ENCODE results near the gene MBTPS1.

Gene MBTPS1

GRCh38 chr16:84052071-84052622, 64.6 kb downstream of the MBTPS1 start:
- no peak for DNase-seq (ENCODE audit: low spot score)

- no peak for DNase-seq (ENCODE audit: low spot score)
Observed at GRCh38 chr16:84050316-84050715, 66.4 kb downstream of the MBTPS1 start.

- DNase-seq (ENCODE audit: low spot score) = no peak
Observed at GRCh38 chr16:84049403-84050060, 67.2 kb downstream of the MBTPS1 start.

- DNase-seq (ENCODE audit: low spot score) = no peak
Observed at GRCh38 chr16:84048871-84049270, 67.9 kb downstream of the MBTPS1 start.

GRCh38 chr16:84048270-84048669, 68.5 kb downstream of the MBTPS1 start:
- no peak for DNase-seq (ENCODE audit: low spot score)

GRCh38 chr16:84047626-84048025, 69.1 kb downstream of the MBTPS1 start:
- no peak for DNase-seq (ENCODE audit: low spot score)

GRCh38 chr16:84047206-84047605, 69.5 kb downstream of the MBTPS1 start:
- no peak for DNase-seq (ENCODE audit: low spot score)

GRCh38 chr16:84045818-84046470, 70.8 kb downstream of the MBTPS1 start:
- no peak for DNase-seq (ENCODE audit: low spot score)

- no peak for DNase-seq (ENCODE audit: low spot score)
Observed at GRCh38 chr16:84045001-84045817, 71.5 kb downstream of the MBTPS1 start.

- peak; percentile 16 for DNase-seq (ENCODE audit: low spot score)
Observed at GRCh38 chr16:84044118-84044488, 72.6 kb downstream of the MBTPS1 start.

- DNase-seq (ENCODE audit: low spot score) = no peak
Observed at GRCh38 chr16:84043486-84044117, 73.1 kb downstream of the MBTPS1 start.

GRCh38 chr16:84042879-84043485, 73.8 kb downstream of the MBTPS1 start:
- DNase-seq (ENCODE audit: low spot score) = no peak

GRCh38 chr16:84042308-84042878, 74.3 kb downstream of the MBTPS1 start, which contains the start of gene SLC38A8:
Gene SLC38A8, minus strand, starts transcription at chr16:84042795. Its CDS starts 638 bp downstream, at chr16:84042157.
- no peak for DNase-seq (ENCODE audit: low spot score)

- DNase-seq (ENCODE audit: low spot score) = no peak
Observed at GRCh38 chr16:84041881-84042280, 74.9 kb downstream of the MBTPS1 start.

- no peak for DNase-seq (ENCODE audit: low spot score)
Observed at GRCh38 chr16:84040823-84041820, 75.6 kb downstream of the MBTPS1 start.

GRCh38 chr16:84040226-84040822, 76.4 kb downstream of the MBTPS1 start:
- DNase-seq (ENCODE audit: low spot score) = no peak

- no peak for DNase-seq (ENCODE audit: low spot score)
Observed at GRCh38 chr16:84039696-84040095, 77.0 kb downstream of the MBTPS1 start.

- no peak for DNase-seq (ENCODE audit: low spot score)
Observed at GRCh38 chr16:84038469-84038868, 78.3 kb downstream of the MBTPS1 start.

- DNase-seq (ENCODE audit: low spot score) = no peak
Observed at GRCh38 chr16:84036982-84037425, 79.7 kb downstream of the MBTPS1 start.

- DNase-seq (ENCODE audit: low spot score) = no peak
Observed at GRCh38 chr16:84036131-84036530, 80.6 kb downstream of the MBTPS1 start.
